Nephron progenitor cell (in vitro differentiated cells): ENCODE results near the gene HUNK.
"Not testable (repeated sequence)": the region's sequence is repeated elsewhere in the genome, so short reads cannot be mapped to it uniquely, and the experiment has no call there.

Experiments
- DNase-seq: peaks from one replicate; pipeline ENCODE4 v3.0.0; 2021
- H3K27ac Mint-ChIP-seq: 2 replicates; pipeline ENCODE4 v1.8.0; 2021; ENCODE audit warnings: mild to moderate bottlenecking, moderate library complexity, mixed read lengths
- H3K27me3 Mint-ChIP-seq: 2 replicates; pipeline ENCODE4 v1.8.0; 2021; ENCODE audit warnings: mild to moderate bottlenecking, low read depth, mixed read lengths; ENCODE audit not compliant: poor library complexity
- H3K36me3 Mint-ChIP-seq: 2 replicates; pipeline ENCODE4 v1.8.0; 2021; ENCODE audit warnings: low read depth, mixed read lengths
- H3K4me1 Mint-ChIP-seq: 2 replicates; pipeline ENCODE4 v1.8.0; 2021; ENCODE audit warnings: mixed read lengths
- H3K4me3 Mint-ChIP-seq: 2 replicates; pipeline ENCODE4 v1.8.0; 2021; ENCODE audit warnings: mild to moderate bottlenecking, moderate library complexity, mixed read lengths
- H3K9me3 Mint-ChIP-seq: 2 replicates; pipeline ENCODE4 v1.8.0; 2021; ENCODE audit warnings: mild to moderate bottlenecking, moderate library complexity, mixed read lengths
- TF ChIP-seq, protein P1 (sequence below): fragments of 200-600 bp; sonication (generic); IDR thresholded peaks from 2 replicates; pipeline ENCODE4 v1.5.0; 2021; ENCODE audit warnings: antibody characterized with exemption

The HUNK gene

DNA sequence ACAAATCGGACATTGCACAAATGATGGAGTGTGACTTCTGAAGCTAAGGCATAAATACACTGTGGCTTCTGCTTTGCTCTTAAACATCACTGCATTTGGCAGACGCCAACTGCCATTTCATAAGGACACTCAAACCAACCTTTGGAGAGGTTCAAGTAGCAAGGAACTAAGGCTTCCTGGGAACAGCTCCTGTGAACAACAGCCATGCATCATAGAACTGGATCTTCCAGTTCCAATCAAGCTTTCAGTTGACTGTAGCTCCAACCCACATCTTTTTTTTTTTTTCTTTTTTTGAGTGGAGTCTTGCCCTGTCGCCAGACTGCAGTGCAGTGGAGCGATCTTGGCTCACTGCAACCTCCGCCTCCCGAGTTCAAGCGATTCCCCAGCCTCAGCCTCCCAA is 10.7 kb upstream of the HUNK start:
- Mint-ChIP-seq H3K4me3 (no peak overlapping the region), H3K4me1 (no peaks in the 10 kb centered on the region), H3K36me3 (no peaks in the 10 kb centered on the region), H3K27ac (no peak overlapping the region), H3K27me3 (no peaks in the 10 kb centered on the region), H3K9me3 (no peaks in the 10 kb centered on the region)
- TF ChIP-seq, protein P1, sequence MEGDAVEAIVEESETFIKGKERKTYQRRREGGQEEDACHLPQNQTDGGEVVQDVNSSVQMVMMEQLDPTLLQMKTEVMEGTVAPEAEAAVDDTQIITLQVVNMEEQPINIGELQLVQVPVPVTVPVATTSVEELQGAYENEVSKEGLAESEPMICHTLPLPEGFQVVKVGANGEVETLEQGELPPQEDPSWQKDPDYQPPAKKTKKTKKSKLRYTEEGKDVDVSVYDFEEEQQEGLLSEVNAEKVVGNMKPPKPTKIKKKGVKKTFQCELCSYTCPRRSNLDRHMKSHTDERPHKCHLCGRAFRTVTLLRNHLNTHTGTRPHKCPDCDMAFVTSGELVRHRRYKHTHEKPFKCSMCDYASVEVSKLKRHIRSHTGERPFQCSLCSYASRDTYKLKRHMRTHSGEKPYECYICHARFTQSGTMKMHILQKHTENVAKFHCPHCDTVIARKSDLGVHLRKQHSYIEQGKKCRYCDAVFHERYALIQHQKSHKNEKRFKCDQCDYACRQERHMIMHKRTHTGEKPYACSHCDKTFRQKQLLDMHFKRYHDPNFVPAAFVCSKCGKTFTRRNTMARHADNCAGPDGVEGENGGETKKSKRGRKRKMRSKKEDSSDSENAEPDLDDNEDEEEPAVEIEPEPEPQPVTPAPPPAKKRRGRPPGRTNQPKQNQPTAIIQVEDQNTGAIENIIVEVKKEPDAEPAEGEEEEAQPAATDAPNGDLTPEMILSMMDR, result no peak
- DNase-seq, result no peak

DNA sequence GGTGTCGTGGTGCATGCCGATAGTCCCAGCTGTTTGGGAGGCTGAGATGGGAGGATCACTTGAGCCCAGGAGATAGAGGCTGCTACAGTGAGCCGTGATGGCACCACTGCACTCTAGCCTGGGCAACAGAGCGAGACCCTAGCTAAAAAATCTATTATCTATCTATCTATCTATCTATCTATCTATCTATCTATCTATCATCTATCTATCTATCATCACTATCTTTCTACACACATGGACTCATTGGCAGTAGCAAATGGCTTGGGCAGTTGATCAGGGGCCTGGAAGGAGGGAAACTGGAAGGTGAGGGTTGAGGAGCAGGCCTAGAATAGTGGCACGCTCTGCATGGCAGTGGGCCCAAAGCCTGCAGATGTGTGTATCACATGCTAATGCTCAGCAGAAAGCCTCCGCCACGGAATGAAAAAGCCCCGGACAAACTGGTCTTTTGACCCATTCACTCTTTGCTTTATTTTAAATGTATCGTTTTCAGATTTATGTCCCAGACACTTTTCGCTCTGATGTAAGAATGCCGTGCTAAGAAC is 7.3 kb upstream of the HUNK start:
- Mint-ChIP-seq H3K27ac (no peak overlapping the region), H3K27me3 (peaks cover 12% of the 10 kb centered on the region), H3K4me1 (peaks cover 8% of the 10 kb centered on the region), H3K36me3 (no peaks in the 10 kb centered on the region), H3K9me3 (no peaks in the 10 kb centered on the region), H3K4me3 (no peak overlapping the region)
- no peak for DNase-seq
- TF ChIP-seq, protein P1, result no peak

DNA sequence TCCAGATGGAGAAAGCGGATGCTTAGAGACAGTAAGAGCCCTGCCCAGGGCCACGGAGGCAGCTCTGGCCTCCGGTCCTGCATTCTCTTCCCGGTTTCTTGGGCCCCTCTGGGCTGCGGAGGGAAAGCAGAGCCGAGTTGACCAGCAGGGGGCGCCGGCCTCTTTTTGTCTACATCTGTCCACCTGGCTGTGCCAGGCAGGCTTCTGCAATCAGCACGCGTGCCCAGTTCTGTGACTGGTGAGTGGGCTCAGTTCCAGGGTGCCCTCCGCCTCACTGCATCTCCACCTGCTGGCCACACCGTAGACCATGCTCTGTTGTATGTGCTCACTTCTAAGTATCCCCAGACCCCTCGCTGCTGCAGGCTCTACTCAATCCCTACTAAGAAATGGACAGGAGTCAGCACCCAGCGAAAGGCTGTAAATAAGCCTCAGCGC is 6.7 kb upstream of the HUNK start:
- Mint-ChIP-seq H3K4me3 (no peak overlapping the region), H3K27me3 (peaks cover 12% of the 10 kb centered on the region), H3K36me3 (no peaks in the 10 kb centered on the region), H3K27ac (no peak overlapping the region), H3K4me1 (peaks cover 10% of the 10 kb centered on the region), H3K9me3 (no peaks in the 10 kb centered on the region)
- DNase-seq, result peak; percentile 93
- TF ChIP-seq, protein P1, result peak; percentile 91

GRCh38 chr21:31869750-31870149 is 3.1 kb upstream of the HUNK start:
- no peak overlapping the region for H3K4me3 Mint-ChIP-seq
- peaks cover 12% of the 10 kb centered on the region for H3K27me3 Mint-ChIP-seq
- TF ChIP-seq, protein P1, result no peak
- H3K27ac Mint-ChIP-seq, result no peak overlapping the region
- peaks cover 25% of the 10 kb centered on the region for H3K4me1 Mint-ChIP-seq
- no peak for DNase-seq
- H3K36me3 Mint-ChIP-seq, result no peaks in the 10 kb centered on the region
- no peaks in the 10 kb centered on the region for H3K9me3 Mint-ChIP-seq

DNA sequence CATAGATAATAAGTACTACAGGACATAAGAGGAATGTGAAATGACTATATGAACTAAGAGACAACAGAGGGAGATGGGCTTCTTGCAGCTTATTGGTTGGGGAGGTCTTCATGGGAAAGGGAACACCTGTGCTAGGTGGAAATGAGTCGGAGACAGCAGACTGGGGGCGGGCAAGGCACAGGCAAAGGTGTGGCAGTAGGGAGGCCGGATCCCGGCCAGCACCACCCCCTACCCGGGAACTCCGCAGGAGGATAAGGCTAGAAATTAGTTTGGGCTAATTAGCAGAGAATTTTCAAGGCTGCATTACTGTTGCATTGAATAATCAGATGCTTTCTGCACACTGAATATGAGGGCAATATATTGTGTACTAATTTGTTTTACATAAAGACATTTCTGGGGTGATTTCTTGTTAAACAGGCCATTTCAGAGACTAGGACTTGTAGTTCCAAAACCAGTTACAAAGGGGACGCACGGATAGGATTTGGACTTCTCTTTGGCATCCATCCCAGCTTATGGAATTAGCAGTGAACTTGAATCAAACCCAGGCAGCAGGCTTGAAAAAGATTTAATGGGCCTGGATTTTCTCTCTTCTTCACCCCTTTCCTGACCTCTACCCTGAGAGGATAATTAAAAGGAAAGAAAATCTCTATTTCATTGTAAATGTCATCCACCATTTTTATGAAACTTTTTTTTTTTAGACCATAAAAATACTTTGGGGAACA is 2.2 kb upstream of the HUNK start:
- Mint-ChIP-seq H3K36me3 (no peaks in the 10 kb centered on the region), H3K27me3 (peaks cover 12% of the 10 kb centered on the region), H3K4me3 (peak overlapping the region; percentile 55), H3K4me1 (peaks cover 34% of the 10 kb centered on the region), H3K9me3 (no peaks in the 10 kb centered on the region), H3K27ac (no peak overlapping the region)
- DNase-seq, result no peak
- TF ChIP-seq, protein P1, result no peak

DNA sequence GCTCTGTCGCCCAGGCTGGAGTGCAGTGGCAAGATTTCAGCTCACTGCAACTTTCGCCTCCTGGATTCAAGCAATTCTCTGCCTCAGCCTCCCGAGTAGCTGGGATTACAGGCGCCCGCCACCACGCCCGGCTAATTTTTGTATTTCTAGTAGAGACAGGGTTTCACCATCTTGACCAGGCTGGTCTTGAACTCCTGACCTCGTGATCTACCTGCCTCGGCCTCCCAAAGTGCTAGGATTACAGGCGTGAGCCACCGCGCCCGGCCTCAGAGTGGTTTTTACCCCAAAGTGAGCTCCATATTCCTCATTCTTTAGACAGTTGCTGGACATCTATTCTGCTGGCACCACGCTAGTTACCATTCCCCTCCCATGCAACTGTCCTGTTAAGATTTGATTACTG is 1.4 kb upstream of the HUNK start:
- H3K9me3 Mint-ChIP-seq, DNase-seq, H3K36me3 Mint-ChIP-seq: not testable (repeated sequence)
- Mint-ChIP-seq H3K27me3 (peaks cover 12% of the 10 kb centered on the region), H3K27ac (peak overlapping the region; percentile 41), H3K4me3 (peak overlapping the region; percentile 91), H3K4me1 (peaks cover 41% of the 10 kb centered on the region)
